ENCODE measurements around the gene HEATR9. TPM values are rescaled to one million over a fixed set of nuclear protein-coding genes. Genes with fewer than 3 reads are reported as not detected.
A peak's percentile ranks its signal among the peaks of the same experiment; 100 is the strongest.

HEATR9 gene
- total RNA-seq, 1 experiment from 2014 or later: not detected

DNA sequence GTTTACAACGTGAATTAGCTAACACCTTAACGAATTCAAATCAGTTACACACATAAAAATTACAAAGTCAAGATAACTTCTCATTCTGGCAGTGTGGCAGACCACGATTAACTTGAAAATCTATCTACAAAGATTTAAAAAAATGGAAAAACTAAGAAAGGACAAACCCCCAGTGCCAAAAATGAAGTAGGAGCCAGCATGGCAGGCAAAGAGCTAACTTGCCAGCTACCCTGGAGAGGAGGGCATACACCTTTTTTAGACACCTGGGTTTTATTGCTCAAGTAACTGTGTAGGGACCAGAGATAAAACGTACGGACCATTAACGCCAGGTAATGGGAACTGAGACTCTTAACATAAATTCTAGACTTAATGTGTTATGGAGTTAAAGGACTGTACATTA is 56.9 kb downstream of the HEATR9 start (continued):
- TF ChIP-seq, protein P1, sequence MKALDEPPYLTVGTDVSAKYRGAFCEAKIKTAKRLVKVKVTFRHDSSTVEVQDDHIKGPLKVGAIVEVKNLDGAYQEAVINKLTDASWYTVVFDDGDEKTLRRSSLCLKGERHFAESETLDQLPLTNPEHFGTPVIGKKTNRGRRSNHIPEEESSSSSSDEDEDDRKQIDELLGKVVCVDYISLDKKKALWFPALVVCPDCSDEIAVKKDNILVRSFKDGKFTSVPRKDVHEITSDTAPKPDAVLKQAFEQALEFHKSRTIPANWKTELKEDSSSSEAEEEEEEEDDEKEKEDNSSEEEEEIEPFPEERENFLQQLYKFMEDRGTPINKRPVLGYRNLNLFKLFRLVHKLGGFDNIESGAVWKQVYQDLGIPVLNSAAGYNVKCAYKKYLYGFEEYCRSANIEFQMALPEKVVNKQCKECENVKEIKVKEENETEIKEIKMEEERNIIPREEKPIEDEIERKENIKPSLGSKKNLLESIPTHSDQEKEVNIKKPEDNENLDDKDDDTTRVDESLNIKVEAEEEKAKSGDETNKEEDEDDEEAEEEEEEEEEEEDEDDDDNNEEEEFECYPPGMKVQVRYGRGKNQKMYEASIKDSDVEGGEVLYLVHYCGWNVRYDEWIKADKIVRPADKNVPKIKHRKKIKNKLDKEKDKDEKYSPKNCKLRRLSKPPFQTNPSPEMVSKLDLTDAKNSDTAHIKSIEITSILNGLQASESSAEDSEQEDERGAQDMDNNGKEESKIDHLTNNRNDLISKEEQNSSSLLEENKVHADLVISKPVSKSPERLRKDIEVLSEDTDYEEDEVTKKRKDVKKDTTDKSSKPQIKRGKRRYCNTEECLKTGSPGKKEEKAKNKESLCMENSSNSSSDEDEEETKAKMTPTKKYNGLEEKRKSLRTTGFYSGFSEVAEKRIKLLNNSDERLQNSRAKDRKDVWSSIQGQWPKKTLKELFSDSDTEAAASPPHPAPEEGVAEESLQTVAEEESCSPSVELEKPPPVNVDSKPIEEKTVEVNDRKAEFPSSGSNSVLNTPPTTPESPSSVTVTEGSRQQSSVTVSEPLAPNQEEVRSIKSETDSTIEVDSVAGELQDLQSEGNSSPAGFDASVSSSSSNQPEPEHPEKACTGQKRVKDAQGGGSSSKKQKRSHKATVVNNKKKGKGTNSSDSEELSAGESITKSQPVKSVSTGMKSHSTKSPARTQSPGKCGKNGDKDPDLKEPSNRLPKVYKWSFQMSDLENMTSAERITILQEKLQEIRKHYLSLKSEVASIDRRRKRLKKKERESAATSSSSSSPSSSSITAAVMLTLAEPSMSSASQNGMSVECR (CRISPR knock-in tag; IDR thresholded peaks at IDR 0.05; ENCODE audit: borderline replicate concordance): no peak
- TF ChIP-seq OVOL2 (CRISPR knock-in tag; IDR thresholded peaks at IDR 0.05; ENCODE audit: borderline replicate concordance): no peak
- no peak for TF ChIP-seq ATF1 (CRISPR knock-in tag; IDR thresholded peaks at IDR 0.05)
- TF ChIP-seq, protein P2, sequence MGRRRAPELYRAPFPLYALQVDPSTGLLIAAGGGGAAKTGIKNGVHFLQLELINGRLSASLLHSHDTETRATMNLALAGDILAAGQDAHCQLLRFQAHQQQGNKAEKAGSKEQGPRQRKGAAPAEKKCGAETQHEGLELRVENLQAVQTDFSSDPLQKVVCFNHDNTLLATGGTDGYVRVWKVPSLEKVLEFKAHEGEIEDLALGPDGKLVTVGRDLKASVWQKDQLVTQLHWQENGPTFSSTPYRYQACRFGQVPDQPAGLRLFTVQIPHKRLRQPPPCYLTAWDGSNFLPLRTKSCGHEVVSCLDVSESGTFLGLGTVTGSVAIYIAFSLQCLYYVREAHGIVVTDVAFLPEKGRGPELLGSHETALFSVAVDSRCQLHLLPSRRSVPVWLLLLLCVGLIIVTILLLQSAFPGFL (CRISPR knock-in tag; IDR thresholded peaks at IDR 0.05; ENCODE audit: borderline replicate concordance): no peak
- no peak for TF ChIP-seq TCF7 (CRISPR knock-in tag; IDR thresholded peaks at IDR 0.05; ENCODE audit: low read depth)
- TF ChIP-seq, protein P3, sequence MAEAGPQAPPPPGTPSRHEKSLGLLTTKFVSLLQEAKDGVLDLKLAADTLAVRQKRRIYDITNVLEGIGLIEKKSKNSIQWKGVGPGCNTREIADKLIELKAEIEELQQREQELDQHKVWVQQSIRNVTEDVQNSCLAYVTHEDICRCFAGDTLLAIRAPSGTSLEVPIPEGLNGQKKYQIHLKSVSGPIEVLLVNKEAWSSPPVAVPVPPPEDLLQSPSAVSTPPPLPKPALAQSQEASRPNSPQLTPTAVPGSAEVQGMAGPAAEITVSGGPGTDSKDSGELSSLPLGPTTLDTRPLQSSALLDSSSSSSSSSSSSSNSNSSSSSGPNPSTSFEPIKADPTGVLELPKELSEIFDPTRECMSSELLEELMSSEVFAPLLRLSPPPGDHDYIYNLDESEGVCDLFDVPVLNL (CRISPR knock-in tag; IDR thresholded peaks at IDR 0.05; ENCODE audit: borderline replicate concordance, low read depth): no peak
- no peak for TF ChIP-seq ZNF416 (CRISPR knock-in tag; IDR thresholded peaks at IDR 0.05)
- TF ChIP-seq, protein P4, sequence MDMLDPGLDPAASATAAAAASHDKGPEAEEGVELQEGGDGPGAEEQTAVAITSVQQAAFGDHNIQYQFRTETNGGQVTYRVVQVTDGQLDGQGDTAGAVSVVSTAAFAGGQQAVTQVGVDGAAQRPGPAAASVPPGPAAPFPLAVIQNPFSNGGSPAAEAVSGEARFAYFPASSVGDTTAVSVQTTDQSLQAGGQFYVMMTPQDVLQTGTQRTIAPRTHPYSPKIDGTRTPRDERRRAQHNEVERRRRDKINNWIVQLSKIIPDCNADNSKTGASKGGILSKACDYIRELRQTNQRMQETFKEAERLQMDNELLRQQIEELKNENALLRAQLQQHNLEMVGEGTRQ (CRISPR knock-in tag; IDR thresholded peaks at IDR 0.05): no peak

DNA sequence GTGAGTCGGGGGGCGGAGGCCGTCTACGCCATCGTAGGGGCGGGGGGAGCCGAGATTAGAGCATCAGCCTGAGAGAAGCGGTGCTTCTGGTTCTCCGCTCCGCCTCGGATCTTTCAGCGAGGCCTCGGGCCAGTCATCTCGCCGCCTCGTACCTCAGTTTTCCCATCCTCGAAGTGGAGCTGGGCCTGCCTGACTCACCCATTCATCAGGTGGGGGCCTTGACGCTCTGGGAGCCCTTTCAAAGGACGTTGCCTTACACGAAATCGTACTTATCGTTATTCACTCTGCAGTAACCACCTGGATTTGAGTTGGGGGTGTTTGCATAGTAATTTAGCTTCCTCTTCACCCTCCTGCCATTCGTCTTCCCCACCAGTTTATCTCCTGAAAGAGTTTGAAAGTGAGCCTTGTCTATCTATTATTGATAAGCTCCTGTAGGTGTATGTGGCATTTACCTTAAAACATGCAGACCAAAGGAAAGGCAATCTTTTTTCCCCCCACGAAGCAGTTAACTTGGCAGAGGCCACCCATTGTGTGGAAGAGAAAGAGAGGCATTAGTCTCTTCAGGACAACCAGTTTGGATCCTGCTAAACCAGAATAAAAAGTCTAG is 58.7 kb downstream of the HEATR9 start:
- no peak for TF ChIP-seq PRRX2 (CRISPR knock-in tag; IDR thresholded peaks at IDR 0.05)
- TF ChIP-seq SMAD4 (CRISPR knock-in tag; IDR thresholded peaks at IDR 0.05): 0 out of 2 replicates have a peak, but pooled peaks have one; percentile 18
- TF ChIP-seq ZNF219 (CRISPR knock-in tag; IDR thresholded peaks at IDR 0.05; ENCODE audit: borderline replicate concordance): no peak
- TF ChIP-seq, protein P5, sequence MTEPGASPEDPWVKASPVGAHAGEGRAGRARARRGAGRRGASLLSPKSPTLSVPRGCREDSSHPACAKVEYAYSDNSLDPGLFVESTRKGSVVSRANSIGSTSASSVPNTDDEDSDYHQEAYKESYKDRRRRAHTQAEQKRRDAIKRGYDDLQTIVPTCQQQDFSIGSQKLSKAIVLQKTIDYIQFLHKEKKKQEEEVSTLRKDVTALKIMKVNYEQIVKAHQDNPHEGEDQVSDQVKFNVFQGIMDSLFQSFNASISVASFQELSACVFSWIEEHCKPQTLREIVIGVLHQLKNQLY (CRISPR knock-in tag; IDR thresholded peaks at IDR 0.05): no peak
- TF ChIP-seq, protein P6, sequence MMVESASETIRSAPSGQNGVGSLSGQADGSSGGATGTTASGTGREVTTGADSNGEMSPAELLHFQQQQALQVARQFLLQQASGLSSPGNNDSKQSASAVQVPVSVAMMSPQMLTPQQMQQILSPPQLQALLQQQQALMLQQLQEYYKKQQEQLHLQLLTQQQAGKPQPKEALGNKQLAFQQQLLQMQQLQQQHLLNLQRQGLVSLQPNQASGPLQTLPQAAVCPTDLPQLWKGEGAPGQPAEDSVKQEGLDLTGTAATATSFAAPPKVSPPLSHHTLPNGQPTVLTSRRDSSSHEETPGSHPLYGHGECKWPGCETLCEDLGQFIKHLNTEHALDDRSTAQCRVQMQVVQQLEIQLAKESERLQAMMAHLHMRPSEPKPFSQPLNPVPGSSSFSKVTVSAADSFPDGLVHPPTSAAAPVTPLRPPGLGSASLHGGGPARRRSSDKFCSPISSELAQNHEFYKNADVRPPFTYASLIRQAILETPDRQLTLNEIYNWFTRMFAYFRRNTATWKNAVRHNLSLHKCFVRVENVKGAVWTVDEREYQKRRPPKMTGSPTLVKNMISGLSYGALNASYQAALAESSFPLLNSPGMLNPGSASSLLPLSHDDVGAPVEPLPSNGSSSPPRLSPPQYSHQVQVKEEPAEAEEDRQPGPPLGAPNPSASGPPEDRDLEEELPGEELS (CRISPR knock-in tag; IDR thresholded peaks at IDR 0.05): no peak
- TF ChIP-seq, protein P1 (CRISPR knock-in tag; IDR thresholded peaks at IDR 0.05; ENCODE audit: borderline replicate concordance): no peak
- TF ChIP-seq, protein P7, sequence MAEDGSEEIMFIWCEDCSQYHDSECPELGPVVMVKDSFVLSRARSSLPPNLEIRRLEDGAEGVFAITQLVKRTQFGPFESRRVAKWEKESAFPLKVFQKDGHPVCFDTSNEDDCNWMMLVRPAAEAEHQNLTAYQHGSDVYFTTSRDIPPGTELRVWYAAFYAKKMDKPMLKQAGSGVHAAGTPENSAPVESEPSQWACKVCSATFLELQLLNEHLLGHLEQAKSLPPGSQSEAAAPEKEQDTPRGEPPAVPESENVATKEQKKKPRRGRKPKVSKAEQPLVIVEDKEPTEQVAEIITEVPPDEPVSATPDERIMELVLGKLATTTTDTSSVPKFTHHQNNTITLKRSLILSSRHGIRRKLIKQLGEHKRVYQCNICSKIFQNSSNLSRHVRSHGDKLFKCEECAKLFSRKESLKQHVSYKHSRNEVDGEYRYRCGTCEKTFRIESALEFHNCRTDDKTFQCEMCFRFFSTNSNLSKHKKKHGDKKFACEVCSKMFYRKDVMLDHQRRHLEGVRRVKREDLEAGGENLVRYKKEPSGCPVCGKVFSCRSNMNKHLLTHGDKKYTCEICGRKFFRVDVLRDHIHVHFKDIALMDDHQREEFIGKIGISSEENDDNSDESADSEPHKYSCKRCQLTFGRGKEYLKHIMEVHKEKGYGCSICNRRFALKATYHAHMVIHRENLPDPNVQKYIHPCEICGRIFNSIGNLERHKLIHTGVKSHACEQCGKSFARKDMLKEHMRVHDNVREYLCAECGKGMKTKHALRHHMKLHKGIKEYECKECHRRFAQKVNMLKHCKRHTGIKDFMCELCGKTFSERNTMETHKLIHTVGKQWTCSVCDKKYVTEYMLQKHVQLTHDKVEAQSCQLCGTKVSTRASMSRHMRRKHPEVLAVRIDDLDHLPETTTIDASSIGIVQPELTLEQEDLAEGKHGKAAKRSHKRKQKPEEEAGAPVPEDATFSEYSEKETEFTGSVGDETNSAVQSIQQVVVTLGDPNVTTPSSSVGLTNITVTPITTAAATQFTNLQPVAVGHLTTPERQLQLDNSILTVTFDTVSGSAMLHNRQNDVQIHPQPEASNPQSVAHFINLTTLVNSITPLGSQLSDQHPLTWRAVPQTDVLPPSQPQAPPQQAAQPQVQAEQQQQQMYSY (CRISPR knock-in tag; IDR thresholded peaks at IDR 0.05): no peak
- Mint-ChIP-seq H3K4me3 (peak overlapping the region; percentile 99), H3K36me3 (peaks cover 22% of the 10 kb centered on the region), H3K9me3 (no peaks in the 10 kb centered on the region), H3K27me3 (ENCODE audit: low read depth) (no peaks in the 10 kb centered on the region), H3K4me1 (peaks cover 34% of the 10 kb centered on the region), H3K27ac (peak overlapping the region; percentile 96)
- no peak for DNase-seq (ENCODE audit: low spot score)
- no peak for ATAC-seq
- ChIA-PET CTCF (interaction anchor here (0.8 to 3.4 kb wide), 8 partner anchors 22 to 197 kb away, joined by 3 to 161 read pairs (median 11); partner anchors contain the start of genes HEATR9 and RASL10B), POLR2A (interaction anchor here (0.9 to 3.2 kb wide), 4 partner anchors 15 to 121 kb away, joined by 3 to 37 read pairs (median 3); partner anchors contain the start of gene MMP28)

Measured in WTC11 (cell line).